AG04450 (cell line): ENCODE measurements around the gene COL11A2. TPM values are rescaled to one million over a fixed set of nuclear protein-coding genes. Genes with fewer than 3 reads are reported as not detected.

ENCODE experiments used
- CTCF ChIA-PET: fragments of 300-600, 350-600 bp; formaldehyde crosslinking; extraction: SDS; loops from one replicate; lab custom pipeline; 2022; ENCODE audit warnings: antibody characterized with exemption, inconsistent platforms; lab: Charles Lee
- POLR2A ChIA-PET: fragments of 350-600 bp; formaldehyde crosslinking; extraction: SDS; loops from one replicate; lab custom pipeline; 2021; ENCODE audit warnings: antibody characterized with exemption, inconsistent platforms; lab: Yijun Ruan, JAX
- DNase-seq: peaks from one replicate; pipeline ENCODE4 v3.0.0-alpha.2; 2011; ENCODE audit warnings: low read depth, low spot score
- H3K27ac ChIP-seq: one replicate; pipeline ENCODE4 v1.5.1; 2012; ENCODE audit warnings: low read depth, low read length, control low read depth
- H3K27me3 ChIP-seq: one replicate; pipeline ENCODE4 v1.6.0; 2012; ENCODE audit warnings: low read length; ENCODE audit not compliant: control insufficient read depth, insufficient read depth
- H3K4me3 ChIP-seq: 2 replicates; pipeline ENCODE4 v1.5.1; 2011; ENCODE audit warnings: mild to moderate bottlenecking, low read depth, low read length, control low read depth
- H3K9me3 ChIP-seq: 2 replicates; pipeline ENCODE4 v1.5.1; 2012; ENCODE audit warnings: low read length; ENCODE audit not compliant: control insufficient read depth, insufficient read depth
- polyA plus RNA-seq: library from polyadenylated mRNA; depleted of rRNA; stranded (reverse); fragments of >200 nt; gene quantifications from 2 replicates; pipeline ENCODE4 v1.2.3, GENCODE V29; 2011
- TF ChIP-seq, protein P1 (sequence below): IDR thresholded peaks from 2 replicates; pipeline ENCODE4 v1.5.1; 2011; ENCODE audit warnings: low read depth, low read length, control low read depth, inconsistent platforms

The COL11A2 gene
- polyA plus RNA-seq, 1 experiment = 0.26 TPM

DNA sequence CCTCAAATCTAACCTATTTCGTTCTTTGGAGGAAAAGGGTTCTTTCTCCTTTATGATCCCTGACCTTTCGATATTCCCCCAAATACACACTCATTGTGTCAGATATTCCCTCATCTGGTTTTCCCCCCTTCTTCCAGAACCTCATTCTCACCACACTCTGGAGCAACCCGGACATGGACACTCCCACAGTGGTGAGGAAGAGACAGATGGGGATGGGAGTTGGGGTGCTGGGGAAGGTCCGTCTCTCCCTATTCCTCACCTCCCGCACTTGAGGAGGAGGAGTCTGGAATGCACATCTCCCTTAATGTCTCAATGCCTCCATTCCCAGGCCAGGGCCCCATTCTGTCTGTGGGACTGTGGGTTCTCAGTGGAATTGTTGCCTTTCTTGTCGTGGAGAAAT is 9.7 kb upstream of the COL11A2 start:
- CTCF ChIA-PET = no interaction called here
- DNase-seq = no peak
- POLR2A ChIA-PET = no interaction called here

DNA sequence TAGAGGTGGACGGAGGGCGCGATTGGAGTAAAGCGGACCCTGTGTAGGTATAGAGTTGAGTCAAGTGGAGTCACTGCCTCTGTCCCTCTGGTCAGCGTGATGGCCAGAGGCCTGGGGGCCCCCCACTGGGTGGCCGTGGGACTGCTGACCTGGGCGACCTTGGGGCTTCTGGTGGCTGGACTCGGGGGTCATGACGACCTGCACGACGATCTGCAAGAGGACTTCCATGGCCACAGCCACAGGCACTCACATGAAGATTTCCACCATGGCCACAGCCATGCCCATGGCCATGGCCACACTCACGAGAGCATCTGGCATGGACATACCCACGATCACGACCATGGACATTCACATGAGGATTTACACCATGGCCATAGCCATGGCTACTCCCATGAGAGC is 8.9 kb upstream of the COL11A2 start:
- peaks cover 3% of the 10 kb centered on the region; the same call in 1 of the 2 replicates for H3K9me3 ChIP-seq
- TF ChIP-seq, protein P1, sequence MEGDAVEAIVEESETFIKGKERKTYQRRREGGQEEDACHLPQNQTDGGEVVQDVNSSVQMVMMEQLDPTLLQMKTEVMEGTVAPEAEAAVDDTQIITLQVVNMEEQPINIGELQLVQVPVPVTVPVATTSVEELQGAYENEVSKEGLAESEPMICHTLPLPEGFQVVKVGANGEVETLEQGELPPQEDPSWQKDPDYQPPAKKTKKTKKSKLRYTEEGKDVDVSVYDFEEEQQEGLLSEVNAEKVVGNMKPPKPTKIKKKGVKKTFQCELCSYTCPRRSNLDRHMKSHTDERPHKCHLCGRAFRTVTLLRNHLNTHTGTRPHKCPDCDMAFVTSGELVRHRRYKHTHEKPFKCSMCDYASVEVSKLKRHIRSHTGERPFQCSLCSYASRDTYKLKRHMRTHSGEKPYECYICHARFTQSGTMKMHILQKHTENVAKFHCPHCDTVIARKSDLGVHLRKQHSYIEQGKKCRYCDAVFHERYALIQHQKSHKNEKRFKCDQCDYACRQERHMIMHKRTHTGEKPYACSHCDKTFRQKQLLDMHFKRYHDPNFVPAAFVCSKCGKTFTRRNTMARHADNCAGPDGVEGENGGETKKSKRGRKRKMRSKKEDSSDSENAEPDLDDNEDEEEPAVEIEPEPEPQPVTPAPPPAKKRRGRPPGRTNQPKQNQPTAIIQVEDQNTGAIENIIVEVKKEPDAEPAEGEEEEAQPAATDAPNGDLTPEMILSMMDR = 0 out of 2 replicates have a peak, but pooled peaks have one; percentile 9
- DNase-seq = no peak
- ChIA-PET POLR2A (no interaction called here), CTCF (no interaction called here)
- H3K27ac ChIP-seq = peak overlapping the region; percentile 89
- H3K27me3 ChIP-seq = no peaks in the 10 kb centered on the region
- H3K4me3 ChIP-seq = peak overlapping the region; percentile 95

More for the DNA sequence above, 9.7 kb upstream of the COL11A2 start:
- H3K27me3 ChIP-seq = no peaks in the 10 kb centered on the region
- TF ChIP-seq, protein P1 = no peak
- no peak overlapping the region for H3K27ac ChIP-seq
- H3K4me3 ChIP-seq = peak overlapping the region; percentile 95
- peaks cover 3% of the 10 kb centered on the region; the same call in 1 of the 2 replicates for H3K9me3 ChIP-seq

DNA sequence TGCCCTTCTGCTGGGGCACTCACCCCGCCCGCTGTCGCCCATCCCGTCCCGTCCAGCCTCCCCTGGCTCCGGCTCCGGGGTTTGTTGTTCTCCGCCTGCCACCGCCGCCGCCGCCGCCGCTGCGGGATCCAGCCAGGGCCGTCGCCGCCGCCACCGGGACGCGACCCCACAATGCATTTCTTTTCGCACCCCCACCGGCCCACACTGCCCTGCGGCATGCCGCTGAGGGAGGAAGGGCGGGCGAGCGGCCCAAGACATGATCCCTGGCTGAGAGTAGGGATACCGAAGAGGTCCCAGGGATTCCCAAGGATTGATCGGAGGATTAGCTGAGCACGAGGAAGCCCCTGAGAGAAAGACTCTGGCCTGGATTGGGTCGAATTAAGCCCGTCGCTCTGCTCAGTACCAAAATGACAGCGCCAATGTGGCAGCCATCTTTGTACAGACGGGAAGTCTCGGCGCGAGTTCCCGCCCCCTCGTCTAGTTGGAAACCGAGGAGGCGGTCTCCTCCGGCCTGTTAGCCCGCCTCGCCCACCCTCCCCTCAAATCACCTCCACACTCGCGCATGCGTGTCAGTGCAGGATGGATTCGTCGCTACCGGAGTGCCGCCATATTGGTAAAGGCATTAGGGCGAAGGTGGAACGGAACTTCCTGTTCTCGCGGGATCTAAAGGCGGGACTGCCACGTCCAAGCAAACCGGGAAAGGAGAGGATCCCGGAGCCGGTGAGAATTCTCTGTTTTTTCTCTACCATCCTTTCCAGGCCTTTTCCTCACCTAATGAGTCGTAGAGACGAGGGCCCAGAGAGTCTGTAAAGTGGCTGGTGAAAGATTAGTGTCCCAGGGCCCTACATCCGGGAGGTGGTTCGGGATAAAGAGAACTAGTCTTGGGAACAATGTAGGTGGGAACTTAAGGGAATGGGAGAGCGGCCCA is 8.2 kb upstream of the COL11A2 start, which contains the start of the genes RXRB and SLC39A7:
TSS of gene RXRB (minus strand) at position 447 of the 928 bp plus-strand sequence. CDS start at position 258, 189 bp downstream.
TSS of gene SLC39A7 (plus strand) at position 649 of the 928 bp plus-strand sequence. CDS start 379 bp downstream, outside the sequence.
- ChIA-PET POLR2A (interaction anchor here (0.7 to 1.2 kb wide), 4 partner anchors 8 to 947 kb away, joined by 3 to 9 read pairs (median 6); partner anchors contain the start of gene RING1), CTCF (no interaction called here)
- Histone ChIP-seq H3K27ac (peak within 1 kb of the TSS; percentile 94), H3K4me3 (peak within 1 kb of the TSS; percentile 95), H3K9me3 (peaks cover 3% of the 10 kb centered on the region; the same call in 1 of the 2 replicates), H3K27me3 (no peaks in the 10 kb centered on the region)
- TF ChIP-seq, protein P1 = no peak
- peak; percentile 98 for DNase-seq

DNA sequence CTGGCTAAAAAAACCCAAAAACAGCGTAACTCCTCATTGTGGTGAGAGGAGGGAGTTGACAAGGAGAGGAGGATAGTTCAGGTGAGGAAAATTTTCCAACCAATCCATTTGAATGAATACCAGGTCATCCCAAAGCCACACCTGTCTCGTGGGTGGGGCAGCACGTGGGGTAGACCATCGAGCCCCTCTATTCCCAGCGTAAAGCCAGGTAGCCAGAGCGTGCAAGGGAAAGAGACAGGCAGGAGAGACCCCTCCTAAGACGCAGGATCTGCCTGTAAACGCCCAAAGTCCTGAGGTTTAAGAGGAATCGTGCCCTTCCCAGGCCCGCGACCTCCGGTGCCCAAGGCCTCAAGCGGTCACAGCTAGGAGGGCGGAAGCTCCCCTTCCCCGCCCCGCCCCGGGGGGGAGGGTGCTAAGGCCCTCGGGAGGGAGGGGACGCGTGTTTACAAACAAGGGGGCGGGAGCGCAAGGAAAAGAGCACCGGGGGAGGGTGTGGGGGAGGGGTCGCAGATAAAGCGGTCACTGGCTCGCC is 7.5 kb upstream of the COL11A2 start:
- POLR2A ChIA-PET = interaction anchor here (0.7 to 1.2 kb wide), 4 partner anchors 9 to 946 kb away, joined by 3 to 9 read pairs (median 6); partner anchors contain the start of gene RING1
- Histone ChIP-seq H3K4me3 (peak overlapping the region; percentile 95), H3K27ac (peak overlapping the region; percentile 21), H3K27me3 (no peaks in the 10 kb centered on the region), H3K9me3 (peaks cover 3% of the 10 kb centered on the region; the same call in 1 of the 2 replicates)
- CTCF ChIA-PET = interaction anchor here (0.6 to 1.6 kb wide), 5 partner anchors 10 to 346 kb away, joined by 4 to 7 read pairs (median 4); partner anchors contain the start of gene TAP1
- TF ChIP-seq, protein P1 = no peak
- no peak for DNase-seq
